DMS53 treated with DMSO at 0.1 percent for 48 hours (cell line): ENCODE measurements around the gene STK31.
"Not testable (repeated sequence)": the region's sequence is repeated elsewhere in the genome, so short reads cannot be mapped to it uniquely, and the experiment has no call there.

Source experiments
- DNase-seq: peaks from one replicate; lab custom pipeline; 2025; ENCODE audit not compliant: unreplicated experiment; lab: John Stamatoyannopoulos, UW

STK31 gene

DNA sequence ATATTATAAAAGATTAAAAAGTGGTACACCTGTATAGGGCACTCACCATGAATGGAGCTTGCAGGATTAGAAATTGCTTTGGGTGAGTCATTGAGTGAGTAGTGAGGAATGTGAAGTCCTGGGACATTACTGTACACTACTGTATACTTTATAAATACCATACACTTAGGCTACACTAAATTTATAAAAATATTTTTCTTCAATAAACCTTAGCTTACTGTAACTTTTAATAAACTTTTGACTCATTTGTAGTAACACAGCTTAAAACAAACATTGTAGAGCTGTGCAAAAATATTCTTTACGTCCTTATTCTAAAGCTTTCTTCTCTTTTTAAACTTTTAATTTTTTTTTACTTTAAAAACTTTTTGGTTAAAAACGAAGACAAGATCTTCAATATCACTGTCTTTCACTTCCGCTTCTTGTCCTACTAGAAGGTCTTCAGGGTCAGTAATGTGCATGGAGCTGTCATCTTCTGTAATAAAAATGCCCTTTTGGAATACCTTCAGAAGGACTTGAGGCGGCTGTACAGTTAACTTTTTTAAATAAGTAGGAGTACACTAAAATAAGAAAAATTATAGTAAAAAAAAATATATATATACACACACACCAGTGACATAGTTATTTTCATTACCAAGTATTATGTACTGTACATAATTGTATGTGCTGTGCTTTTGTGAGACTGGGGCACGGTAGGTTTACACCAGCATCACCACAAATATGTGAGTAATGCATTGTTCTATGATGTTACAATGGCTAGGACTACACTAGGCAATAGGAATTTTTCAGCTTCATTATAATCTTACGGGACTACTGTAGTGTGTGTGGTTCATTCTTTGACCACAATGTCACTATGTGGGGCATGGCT, 3.5 kb downstream of the STK31 start:
- no peak for DNase-seq

DNA sequence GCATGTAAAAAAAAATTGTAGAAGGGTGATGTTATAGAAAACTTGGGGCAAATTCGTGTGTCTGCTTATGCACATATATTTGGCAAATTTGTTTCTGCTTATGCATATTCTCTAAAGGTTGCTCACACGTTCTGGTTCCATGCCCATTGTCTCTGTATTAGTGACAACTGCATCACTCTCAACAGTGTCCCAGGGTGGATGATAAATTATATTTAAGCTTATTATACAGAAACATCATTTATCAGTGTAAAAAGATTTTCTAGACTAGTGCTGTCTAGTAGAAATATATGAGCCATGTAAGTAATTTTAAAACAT, 4.1 kb downstream of the STK31 start:
- no peak for DNase-seq

DNA sequence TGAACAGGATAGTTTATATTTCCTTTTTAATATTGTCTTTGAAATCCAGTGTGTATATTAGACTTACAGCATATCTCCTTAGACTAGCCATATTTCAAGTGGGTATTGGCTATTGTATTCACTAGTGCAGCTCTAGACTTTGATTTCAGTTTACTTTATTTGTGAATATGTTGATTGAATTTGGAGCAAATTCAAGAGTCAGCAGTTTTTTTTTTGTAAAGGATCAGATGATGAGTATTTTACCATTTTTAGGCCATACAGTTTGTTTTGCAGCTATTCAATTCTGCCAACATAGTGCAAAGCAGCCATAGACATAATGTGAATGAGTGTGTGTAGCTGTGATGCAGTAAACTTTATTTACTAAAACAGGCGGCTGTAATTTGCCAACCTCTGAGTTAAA, 4.6 kb downstream of the STK31 start:
- DNase-seq = no peak

- peak; percentile 72 for DNase-seq
Observed at GRCh38 chr7:23715099-23715498, 5.1 kb downstream of the STK31 start.

DNA sequence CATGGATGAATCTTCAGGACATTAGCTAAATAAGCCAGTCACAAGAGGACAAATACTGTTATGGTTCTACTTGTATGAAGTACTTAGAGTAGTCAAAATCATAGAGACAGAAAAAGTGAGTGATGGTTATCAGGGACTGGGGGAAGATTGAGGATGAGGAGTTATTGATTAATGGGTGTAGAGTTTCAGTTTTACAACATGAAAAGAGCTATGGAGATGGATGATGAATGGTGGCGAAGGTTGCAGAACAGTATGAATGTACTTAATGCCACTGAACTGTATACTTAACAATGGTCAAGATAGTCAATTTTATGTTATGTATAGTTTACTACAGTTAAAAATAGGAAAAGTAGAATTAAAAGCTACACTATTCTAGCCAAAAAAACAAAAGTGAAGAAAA, 7.8 kb downstream of the STK31 start:
- no peak for DNase-seq

DNA sequence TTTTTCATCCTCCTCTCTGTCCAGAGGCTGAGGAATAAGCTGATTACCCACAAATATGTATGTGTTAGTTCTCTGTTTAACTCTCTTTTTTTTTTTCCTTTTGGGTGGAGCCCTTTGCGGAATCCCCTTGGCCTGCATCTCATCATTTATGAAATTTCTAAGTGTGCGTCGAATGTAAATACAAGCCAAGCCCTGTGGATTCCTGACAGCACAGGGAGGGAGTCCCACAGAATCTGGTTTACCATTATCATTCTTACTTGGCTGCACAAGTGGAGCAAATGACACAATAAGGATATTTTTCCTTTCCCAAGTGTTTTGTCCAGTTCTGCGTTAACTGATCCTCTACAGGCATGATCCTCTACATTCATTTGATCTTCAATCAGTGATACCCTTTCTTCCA, 11.4 kb downstream of the STK31 start:
- DNase-seq = no peak

GRCh38 chr7:23722587-23723216, 12.7 kb downstream of the STK31 start:
- peak; percentile 60 for DNase-seq

- not testable (repeated sequence) for DNase-seq
Observed at GRCh38 chr7:23724113-23724512, 14.1 kb downstream of the STK31 start.

GRCh38 chr7:23742051-23742450, 32.0 kb downstream of the STK31 start:
- DNase-seq = no peak

DNA sequence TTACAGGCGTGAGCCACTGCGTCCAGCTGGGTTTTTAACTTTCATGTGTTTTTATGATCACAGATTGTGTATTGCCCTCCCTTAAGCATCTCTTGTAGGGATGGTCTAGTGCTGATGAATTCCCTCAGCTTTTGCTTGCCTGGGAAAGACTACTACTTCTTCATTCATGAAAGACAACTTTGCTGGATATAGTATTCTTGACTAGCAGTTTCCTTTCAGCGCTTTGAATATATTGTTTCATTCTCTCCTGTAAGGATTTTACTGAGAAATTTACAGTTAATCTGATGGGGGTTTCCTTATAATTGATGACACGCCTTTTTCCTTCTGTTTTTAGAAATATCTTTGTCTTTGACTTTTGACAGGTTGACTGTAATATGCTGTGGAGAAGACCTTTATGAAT, 33.2 kb downstream of the STK31 start:
- DNase-seq = no peak

DNA sequence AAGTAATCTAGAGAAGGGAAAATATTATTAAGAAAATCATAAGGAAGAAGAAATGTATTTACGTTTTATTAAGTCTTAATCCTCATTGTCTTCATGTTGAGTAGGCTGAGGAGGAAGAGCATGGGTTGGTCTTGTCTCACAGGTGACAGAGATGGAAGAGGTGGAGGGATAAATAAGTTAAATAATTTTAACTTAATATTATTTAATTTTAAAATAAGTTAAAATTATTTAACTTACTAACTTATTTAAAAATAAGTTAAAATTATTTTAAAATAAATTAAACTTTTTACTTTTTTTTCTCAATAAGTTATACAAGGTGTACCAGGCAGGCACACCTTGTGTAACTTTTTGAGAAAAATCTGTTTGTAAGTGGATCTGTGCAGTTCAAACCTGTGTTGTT, 36.6 kb downstream of the STK31 start:
- no peak for DNase-seq

- DNase-seq = no peak
Observed at GRCh38 chr7:23751852-23752251, 41.8 kb downstream of the STK31 start.

GRCh38 chr7:23758839-23759238, 48.8 kb downstream of the STK31 start:
- DNase-seq = not testable (repeated sequence)

GRCh38 chr7:23759671-23760391, 49.8 kb downstream of the STK31 start:
- DNase-seq = peak; percentile 92

DNA sequence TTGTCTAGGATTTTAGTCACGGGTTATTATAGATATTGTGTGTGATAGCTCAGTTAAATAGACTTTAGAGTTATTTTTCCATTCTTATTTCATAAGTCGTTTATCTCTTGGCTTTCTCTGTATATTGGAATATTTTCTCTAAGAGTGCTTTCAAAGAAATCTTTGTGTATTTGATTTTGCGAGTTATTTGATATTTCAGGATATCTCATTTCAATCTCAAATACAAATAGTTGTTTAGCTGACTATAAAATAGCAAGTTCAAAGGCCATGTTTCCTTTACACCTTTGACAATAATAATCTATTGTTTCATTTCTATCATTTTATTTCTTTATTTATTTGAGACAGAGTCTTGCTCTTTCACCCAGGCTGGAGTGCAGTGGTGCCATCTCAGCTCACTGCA, 55.9 kb downstream of the STK31 start:
- no peak for DNase-seq

- no peak for DNase-seq
Observed at GRCh38 chr7:23767514-23767913, 57.5 kb downstream of the STK31 start.

GRCh38 chr7:23768022-23768421, 58.0 kb downstream of the STK31 start:
- no peak for DNase-seq

GRCh38 chr7:23779185-23779800, 69.3 kb downstream of the STK31 start:
- not testable (repeated sequence) for DNase-seq

DNA sequence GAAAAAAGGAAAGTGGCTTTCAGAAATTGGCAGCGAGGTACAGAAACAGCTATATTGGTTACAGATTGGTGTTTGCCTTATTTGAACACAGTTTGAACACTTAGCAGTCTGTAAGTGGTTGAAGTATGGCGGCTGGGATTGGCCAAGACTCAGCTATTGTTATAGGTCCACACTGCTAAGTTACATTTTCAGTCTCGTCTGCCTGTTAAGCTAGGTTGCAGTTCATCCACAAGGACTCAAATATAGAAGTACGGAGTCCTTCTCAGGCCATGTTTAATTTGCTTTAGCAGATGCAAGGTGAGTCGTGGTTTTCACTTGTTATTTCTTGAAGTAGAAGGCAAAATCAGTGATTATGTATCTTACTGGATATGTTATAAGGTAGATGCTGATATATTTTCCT, 73.1 kb downstream of the STK31 start:
- no peak for DNase-seq

GRCh38 chr7:23787272-23787671, 77.3 kb downstream of the STK31 start:
- DNase-seq = peak; percentile 86

DNA sequence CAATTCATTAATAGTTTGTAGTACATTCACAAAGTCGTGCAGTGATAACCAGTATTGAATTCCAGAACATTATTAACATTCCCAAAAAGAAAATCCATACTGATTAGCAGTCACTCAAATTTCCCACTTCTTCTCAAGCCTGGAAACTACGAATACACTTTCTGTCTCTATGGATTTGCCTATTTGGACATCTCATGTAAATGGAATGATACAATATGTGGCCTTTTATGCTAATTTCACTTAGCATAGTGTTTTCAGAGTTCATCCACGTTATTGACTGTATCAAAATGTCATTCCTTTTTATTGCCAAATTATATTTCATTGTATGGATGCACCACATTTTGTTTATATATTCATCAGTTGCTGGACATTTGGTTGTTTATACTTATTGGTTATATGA, 78.8 kb downstream of the STK31 start:
- DNase-seq = no peak

- DNase-seq = no peak
Observed at GRCh38 chr7:23791721-23792120, 81.7 kb downstream of the STK31 start.
